GM21737 (cell line): ENCODE data around the gene BOK.
"Not testable (repeated sequence)": the region's sequence is repeated elsewhere in the genome, so short reads cannot be mapped to it uniquely, and the experiment has no call there.

Experiments
- ATAC-seq: cut with Tn5 transposase; IDR thresholded peaks from one replicate; pipeline ENCODE4 v1.9.1; 2021; ENCODE audit warnings: mild to moderate bottlenecking, moderate library complexity; ENCODE audit not compliant: unreplicated experiment

The BOK gene, protein sequence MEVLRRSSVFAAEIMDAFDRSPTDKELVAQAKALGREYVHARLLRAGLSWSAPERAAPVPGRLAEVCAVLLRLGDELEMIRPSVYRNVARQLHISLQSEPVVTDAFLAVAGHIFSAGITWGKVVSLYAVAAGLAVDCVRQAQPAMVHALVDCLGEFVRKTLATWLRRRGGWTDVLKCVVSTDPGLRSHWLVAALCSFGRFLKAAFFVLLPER

GRCh38 chr2:241558532-241559322, at the start of gene BOK:
TSS of gene BOK (plus strand) at chr2:241558745. CDS start at chr2:241559484, 739 bp downstream.
- ATAC-seq: no peak

DNA sequence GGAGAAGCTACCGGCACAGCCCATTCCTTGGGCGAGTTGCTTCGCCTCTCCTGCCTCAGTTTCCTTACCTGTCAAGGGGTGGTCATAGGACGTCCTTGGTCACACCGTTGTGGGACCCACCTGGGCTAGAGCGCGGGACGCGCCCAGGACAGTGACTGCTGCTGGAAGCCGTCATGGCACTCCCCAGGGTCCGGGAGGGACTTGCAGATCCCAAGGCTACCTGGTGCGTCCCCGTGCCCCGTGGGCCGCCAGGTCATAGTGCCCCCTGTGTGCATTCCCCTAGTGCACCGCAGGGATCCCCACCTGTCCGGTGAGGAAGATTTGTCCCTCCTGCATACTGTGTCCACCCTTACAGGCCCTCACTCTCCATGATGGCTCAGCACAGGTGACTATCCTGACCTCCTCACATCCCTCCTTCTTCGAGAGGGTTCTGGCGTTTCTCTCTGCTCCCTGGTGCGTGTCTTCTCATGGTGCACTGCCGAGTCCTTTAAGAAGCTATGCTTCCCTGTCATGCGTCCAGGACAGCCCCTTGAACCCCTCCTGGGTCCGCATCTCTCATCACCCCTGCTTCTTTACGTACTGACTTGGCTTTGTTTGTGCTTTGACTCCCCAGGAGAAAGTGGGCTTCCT, 49.3 kb upstream of the BOK start:
- ATAC-seq: no peak

GRCh38 chr2:241511091-241511741, 47.3 kb upstream of the BOK start:
- ATAC-seq: no peak

GRCh38 chr2:241514553-241514952, 44.0 kb upstream of the BOK start:
- ATAC-seq: no peak

GRCh38 chr2:241514986-241515737, 43.4 kb upstream of the BOK start:
- peak; percentile 53 for ATAC-seq

GRCh38 chr2:241516520-241516965, 42.0 kb upstream of the BOK start:
- ATAC-seq: no peak

DNA sequence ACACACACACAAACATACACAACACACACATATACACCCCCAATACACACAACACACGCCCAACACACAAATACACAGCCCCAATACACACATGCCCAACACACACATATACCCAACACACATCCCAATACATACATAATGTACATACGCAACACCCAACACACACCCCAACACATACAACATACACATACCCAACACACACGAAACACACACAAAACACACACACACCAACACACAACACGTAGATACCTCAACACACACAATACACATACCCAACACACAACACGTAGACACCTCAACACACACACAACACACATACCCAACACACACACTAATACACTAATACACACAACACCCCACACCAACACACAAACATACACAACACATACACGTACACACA, 41.2 kb upstream of the BOK start:
- no peak for ATAC-seq

DNA sequence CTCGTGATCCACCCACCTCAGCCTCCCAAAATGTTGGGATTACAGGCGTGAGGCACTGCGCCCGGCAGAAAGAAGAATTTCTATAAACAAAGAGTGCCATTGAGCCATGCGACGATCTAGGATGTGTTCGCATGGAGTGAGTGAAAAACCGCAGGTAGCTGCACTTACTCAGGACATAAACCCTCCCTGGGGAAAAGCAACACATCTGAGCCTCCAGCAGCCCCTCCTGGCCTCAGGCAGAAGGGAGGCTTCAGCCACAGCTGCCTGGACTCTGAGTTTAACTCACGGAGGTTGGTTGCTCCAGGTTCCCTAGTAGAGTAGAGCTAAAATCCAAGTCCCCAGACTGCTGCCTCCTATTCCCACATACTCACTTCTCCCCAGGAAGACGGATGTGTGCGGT, 38.9 kb upstream of the BOK start:
- no peak for ATAC-seq

GRCh38 chr2:241522477-241522876, 36.1 kb upstream of the BOK start:
- no peak for ATAC-seq

DNA sequence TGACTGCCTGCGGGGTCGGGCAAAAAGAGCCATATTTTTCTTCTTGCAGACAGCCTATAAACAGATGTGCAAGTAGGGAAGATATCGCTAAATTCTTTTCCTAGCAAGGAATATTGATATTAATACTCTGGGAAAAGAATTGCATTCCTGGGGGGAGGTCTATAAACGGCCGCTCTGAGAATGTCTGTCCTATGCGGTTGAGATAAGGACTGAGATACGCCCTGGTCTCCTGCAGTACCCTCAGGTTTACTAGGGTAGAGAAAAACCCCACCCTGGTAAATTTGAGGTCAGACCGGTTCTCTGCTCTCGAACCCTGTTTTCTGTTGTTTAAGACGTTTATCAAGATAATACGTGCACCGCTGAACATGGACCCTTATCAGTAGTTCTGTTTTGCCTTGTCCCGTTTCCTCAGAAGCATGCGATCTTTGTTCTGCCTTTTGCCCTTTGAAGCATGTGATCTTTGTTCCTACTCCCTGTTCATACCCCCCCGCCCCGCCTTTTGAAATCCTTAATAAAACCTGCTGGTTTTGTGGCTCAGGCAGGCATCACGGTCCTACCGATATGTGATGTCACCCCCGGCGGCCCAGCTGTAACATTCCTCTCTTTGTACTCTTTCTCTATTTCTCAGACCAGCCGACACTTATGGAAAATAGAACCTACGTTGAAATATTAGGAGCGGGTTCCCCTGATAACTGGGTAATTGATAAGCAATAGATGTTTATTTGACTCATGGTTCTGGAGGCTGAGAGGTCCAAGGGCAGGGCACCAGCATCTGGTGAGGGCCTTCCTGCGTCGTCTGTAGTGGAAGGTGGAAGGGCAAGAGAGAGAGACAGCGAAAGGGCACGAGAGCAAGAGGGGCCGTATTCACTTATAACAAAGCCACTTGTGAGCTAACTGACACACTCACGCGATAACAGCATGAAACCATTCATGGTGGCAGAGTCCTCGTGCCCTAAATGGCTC, 32.4 kb upstream of the BOK start:
- not testable (repeated sequence) for ATAC-seq

GRCh38 chr2:241530571-241530970, 28.0 kb upstream of the BOK start:
- ATAC-seq: no peak

GRCh38 chr2:241531161-241531722, 27.3 kb upstream of the BOK start:
- ATAC-seq: no peak

- no peak for ATAC-seq
Observed at GRCh38 chr2:241532168-241532567, 26.4 kb upstream of the BOK start.

GRCh38 chr2:241532733-241533601, 25.6 kb upstream of the BOK start:
- ATAC-seq: no peak

DNA sequence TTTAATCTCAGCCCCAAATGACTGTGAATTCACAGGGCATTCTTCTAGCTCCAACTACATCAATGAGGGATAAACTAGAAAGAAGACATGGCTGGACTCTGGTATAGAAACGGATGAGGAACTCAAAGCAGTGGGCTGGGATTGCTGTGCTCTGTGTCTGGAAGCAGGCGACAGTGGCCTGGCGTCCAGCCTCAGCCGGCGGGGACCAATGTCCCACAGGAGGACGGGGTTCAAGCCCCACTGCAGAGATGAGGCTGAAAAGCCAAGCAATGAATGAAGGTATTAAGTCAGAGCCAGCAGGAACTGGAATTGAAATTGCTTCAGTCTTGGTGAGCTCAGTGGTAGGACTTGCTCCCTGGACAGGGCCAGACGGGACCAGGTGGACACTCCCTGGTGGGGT, 24.3 kb upstream of the BOK start:
- ATAC-seq: no peak

DNA sequence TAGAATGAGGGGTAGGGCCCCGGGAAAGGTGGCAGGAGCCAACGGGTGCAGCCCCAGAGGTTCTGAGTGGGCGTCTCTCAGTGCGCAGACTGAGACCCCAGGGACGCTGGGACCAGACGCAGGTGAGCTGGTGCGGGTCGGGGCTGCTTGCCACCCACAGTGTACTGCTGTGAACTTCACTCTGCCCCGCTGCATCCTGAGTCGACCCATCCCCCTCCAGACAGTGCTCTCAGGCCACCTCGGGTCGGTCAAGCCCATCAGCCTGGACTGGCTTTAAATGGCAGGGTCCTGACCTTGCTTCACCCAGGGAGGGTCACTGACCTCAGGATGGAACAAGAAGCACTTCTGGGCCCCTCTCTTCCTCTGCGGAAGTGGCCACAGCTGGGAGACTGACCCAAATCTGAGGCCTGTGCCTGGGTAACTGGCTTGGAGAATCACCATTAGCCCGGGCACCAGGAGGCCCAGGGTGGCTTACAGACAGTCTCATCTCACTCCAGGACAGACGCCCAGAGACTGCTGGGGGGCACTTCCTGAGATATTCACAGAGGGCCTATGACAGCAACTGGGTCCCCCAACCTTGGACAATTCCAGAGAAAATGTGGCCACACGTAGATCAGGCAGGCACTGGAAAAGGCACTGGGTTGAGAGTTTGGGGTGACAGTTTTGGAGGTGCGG, 23.7 kb upstream of the BOK start:
- no peak for ATAC-seq

GRCh38 chr2:241535871-241536655, 22.5 kb upstream of the BOK start:
- no peak for ATAC-seq
